Thyroid gland (tissue), 4 donors: ENCODE data around the gene MYO1D. TPM values are rescaled to one million over a fixed set of nuclear protein-coding genes. Genes with fewer than 3 reads are reported as not detected.

Experiments used
- DNase-seq, 2 donors: peaks; one replicate each; pipeline ENCODE4 v3.0.0-alpha.2; 2019
- H3K27ac ChIP-seq, 3 donors: fragments of 200-600 bp; sonication (generic); 1 replicate in 2 of 3; 2 replicates in 1 of 3; pipeline ENCODE4 v1.5.1; 2016 to 2019; ENCODE audit warnings: mild to moderate bottlenecking in 1 of 3, moderate library complexity in 1 of 3
- H3K27me3 ChIP-seq: fragments of 200-600 bp; sonication (generic); one replicate; pipeline ENCODE4 v1.5.1; 2019
- H3K36me3 ChIP-seq, 2 donors: fragments of 200-600 bp; sonication (generic); one replicate each; pipeline ENCODE4 v1.5.1; 2016 to 2019
- H3K4me1 ChIP-seq, 2 donors: fragments of 200-600 bp; sonication (generic); one replicate each; pipeline ENCODE4 v1.5.1; 2017 to 2019
- H3K4me3 ChIP-seq, 3 donors: fragments of 200-600 bp; sonication (generic); replicated peaks in 1 of 3; 1 replicate in 2 of 3; 2 replicates in 1 of 3; pipeline ENCODE4 v1.5.1; 2016; ENCODE audit warnings: mild to moderate bottlenecking in 1 of 3
- H3K9me3 ChIP-seq: fragments of 200-600 bp; sonication (generic); one replicate; pipeline ENCODE4 v1.5.1; 2017
- CTCF ChIP-seq, 6 experiments: fragments of 200-600 bp in 3 of 6; fragments of 450-650 bp in 3 of 6; sonication (generic) in 3 of 6; IDR thresholded peaks; one replicate each; pipeline ENCODE4 v1.5.1; 2016 to 2019; ENCODE audit warnings: antibody characterized with exemption in 6 of 6, mild to moderate bottlenecking in 2 of 6, inconsistent platforms in 1 of 6, moderate library complexity in 1 of 6
- POLR2A ChIP-seq, 2 donors: fragments of 450-650 bp; IDR thresholded peaks; one replicate each; pipeline ENCODE4 v1.6.1; 2017; ENCODE audit warnings: antibody characterized with exemption in 2 of 2, mild to moderate bottlenecking in 2 of 2, moderate library complexity in 1 of 2
- WGBS, 2 donors: methylation state at CpG; one replicate each; pipeline ENCODE4 v1.1.5; 2017; 5-methylcytosine and 5-hydroxymethylcytosine counted together
- intact Hi-C: fragments of 100-400 bp; cut with DNase I; formaldehyde crosslinking; loops from one replicate; pipeline ENCODE4 v1.15.1; 2023
- total RNA-seq, 4 donors: library from RNA; depleted of rRNA; stranded (reverse); fragments of >200 nt; gene quantifications; one replicate each; pipeline ENCODE4 v1.2.3, GENCODE V29; 2016

The MYO1D gene
- total RNA-seq, 4 donors from 2014 or later, result 91.9 to 143 (median 97.8) TPM

GRCh38 chr17:32861981-32862380 is 14.9 kb downstream of the MYO1D start:
- Histone ChIP-seq H3K36me3 (no peaks in the 10 kb centered on the region), H3K4me1 (peaks cover 10 to 21% of the 10 kb centered on the region in 2 donors), H3K27me3 (no peaks in the 10 kb centered on the region), H3K27ac (no peak overlapping the region), H3K9me3 (no peaks in the 10 kb centered on the region), H3K4me3 (no peak overlapping the region)
- intact Hi-C loops, result no loop called here
- DNase-seq, result no peak
- TF ChIP-seq POLR2A (IDR thresholded peaks at IDR 0.05) (no peak), CTCF (IDR thresholded peaks at IDR 0.05) (no peak)
- WGBS, 2 donors, result 96 to 97% methylated on average over 4 of the region's 4 CpGs

DNA sequence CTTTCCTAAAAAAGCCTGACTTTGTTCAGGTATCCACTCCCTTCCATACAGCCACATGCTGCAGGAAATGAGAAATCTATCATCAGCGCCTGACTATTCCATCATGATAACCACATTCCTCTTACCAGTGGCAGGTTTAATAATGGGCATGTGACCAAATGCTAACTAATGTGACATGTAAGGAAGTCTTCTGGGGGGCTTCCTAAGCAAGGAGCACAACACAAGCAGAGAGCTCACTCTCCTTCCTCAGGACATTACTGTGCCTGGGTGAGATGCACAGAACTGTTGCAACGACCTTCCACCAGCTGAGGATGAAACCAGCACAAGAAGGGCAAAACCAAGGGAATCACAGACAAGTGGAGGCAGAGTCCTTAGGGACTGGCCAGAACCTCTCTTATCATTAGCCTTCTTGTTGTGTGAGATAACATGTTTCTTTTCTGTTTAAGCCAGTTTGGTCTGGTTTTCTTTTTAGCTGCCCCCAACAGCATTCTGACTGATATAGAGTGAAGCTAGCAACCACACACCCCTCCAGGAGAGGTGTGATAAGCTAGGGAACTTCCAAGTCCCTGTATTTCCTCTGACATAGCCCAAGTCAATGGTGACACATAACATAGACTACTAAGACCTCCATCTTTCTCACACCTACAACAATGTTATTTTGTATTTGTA is 16.9 kb downstream of the MYO1D start:
- H3K4me3 ChIP-seq, result no peak overlapping the region
- intact Hi-C loops, result no loop called here
- DNase-seq, result no peak
- H3K27ac ChIP-seq, result no peak overlapping the region
- H3K27me3 ChIP-seq, result no peaks in the 10 kb centered on the region
- H3K9me3 ChIP-seq, result no peaks in the 10 kb centered on the region
- 77 to 83% methylated on average over 2 of the region's 2 CpGs for WGBS, 2 donors
- H3K36me3 ChIP-seq, result no peaks in the 10 kb centered on the region
- H3K4me1 ChIP-seq, result peaks cover 10 to 26% of the 10 kb centered on the region in 2 donors
- TF ChIP-seq CTCF (IDR thresholded peaks at IDR 0.05), result no peak
- no peak for TF ChIP-seq POLR2A (IDR thresholded peaks at IDR 0.05)

DNA sequence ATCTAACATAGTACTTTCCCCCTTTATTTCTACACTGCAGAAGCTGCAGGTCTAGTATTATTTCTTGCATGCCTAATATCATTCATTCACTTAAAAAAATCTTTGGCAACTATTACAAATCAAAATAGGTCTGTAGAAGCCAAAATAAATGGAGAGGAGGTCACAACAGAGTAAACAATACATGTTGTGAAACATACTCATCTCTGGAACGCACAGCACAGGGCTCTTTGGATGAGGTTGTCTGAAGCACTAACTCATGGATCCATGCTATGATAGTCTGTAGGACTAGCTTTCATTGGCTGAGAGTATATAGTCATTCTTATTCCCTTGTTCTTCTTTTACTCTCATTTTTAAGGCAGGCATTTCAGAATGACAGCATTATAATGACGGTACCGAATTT is 21.3 kb downstream of the MYO1D start:
- no peak for DNase-seq
- no peaks in the 10 kb centered on the region for H3K9me3 ChIP-seq
- 93 to 94% methylated on average over 3 of the region's 3 CpGs for WGBS, 2 donors
- TF ChIP-seq POLR2A (IDR thresholded peaks at IDR 0.05) (no peak), CTCF (IDR thresholded peaks at IDR 0.05) (no peak)
- no peaks in the 10 kb centered on the region for H3K36me3 ChIP-seq
- H3K4me1 ChIP-seq, result peaks cover 17 to 32% of the 10 kb centered on the region in 2 donors
- no peaks in the 10 kb centered on the region for H3K27me3 ChIP-seq
- intact Hi-C loops, result no loop called here
- no peak overlapping the region for H3K4me3 ChIP-seq
- H3K27ac ChIP-seq, result peak overlapping the region in 1 of 3 donors; percentile 89

- TF ChIP-seq CTCF (IDR thresholded peaks at IDR 0.05) (no peak), POLR2A (IDR thresholded peaks at IDR 0.05) (no peak)
- no peaks in the 10 kb centered on the region for H3K27me3 ChIP-seq
- intact Hi-C loops, result no loop called here
- no peak overlapping the region for H3K4me3 ChIP-seq
- no peaks in the 10 kb centered on the region for H3K36me3 ChIP-seq
- H3K27ac ChIP-seq, result peak overlapping the region; percentile 79 to 89 (median 79)
- H3K9me3 ChIP-seq, result no peaks in the 10 kb centered on the region
- no peak for DNase-seq
- peaks cover 17 to 30% of the 10 kb centered on the region in 2 donors for H3K4me1 ChIP-seq
- 89 to 93% methylated on average over 5 of the region's 5 CpGs for WGBS, 2 donors
These were observed 22.0 kb downstream of the MYO1D start for GRCh38 chr17:32854832-32855389.

GRCh38 chr17:32854207-32854606 is 22.7 kb downstream of the MYO1D start:
- 51 to 67% methylated on average over 1 of the region's 1 CpG for WGBS, 2 donors
- H3K36me3 ChIP-seq, result no peaks in the 10 kb centered on the region
- no peak for DNase-seq
- intact Hi-C loops, result no loop called here
- peak overlapping the region; percentile 79 to 89 (median 79) for H3K27ac ChIP-seq
- TF ChIP-seq CTCF (IDR thresholded peaks at IDR 0.05) (no peak), POLR2A (IDR thresholded peaks at IDR 0.05) (no peak)
- peaks cover 17 to 23% of the 10 kb centered on the region in 2 donors for H3K4me1 ChIP-seq
- H3K9me3 ChIP-seq, result no peaks in the 10 kb centered on the region
- no peaks in the 10 kb centered on the region for H3K27me3 ChIP-seq
- H3K4me3 ChIP-seq, result no peak overlapping the region
